CD14-positive monocyte (primary cell): Measurements from ENCODE around the gene HCN3. TPM values are rescaled to one million over a fixed set of nuclear protein-coding genes. Genes with fewer than 3 reads are reported as not detected.

Source experiments
- DNase-seq, 3 donors: peaks; one replicate each; pipeline ENCODE4 v3.0.0-alpha.2; 2011 to 2022
- H2AFZ ChIP-seq: 2 replicates; pipeline ENCODE4 v1.6.0; 2012; ENCODE audit warnings: mild to moderate bottlenecking, low read depth, low read length, inconsistent platforms; ENCODE audit not compliant: insufficient read depth, poor library complexity, severe bottlenecking
- H3K27ac ChIP-seq, 2 donors: 1 replicate in 1 of 2; 2 replicates in 1 of 2; pipeline ENCODE4 v1.5.1; 2012 to 2013; ENCODE audit warnings: low read length in 2 of 2, control low read depth in 1 of 2, inconsistent platforms in 1 of 2, low read depth in 1 of 2, mild to moderate bottlenecking in 1 of 2
- H3K27me3 ChIP-seq, 2 donors: one replicate each; pipeline versions ENCODE4 v1.6.0 to v1.6.1; 2011 to 2013; ENCODE audit warnings: low read length in 2 of 2; ENCODE audit not compliant: control insufficient read depth in 2 of 2, insufficient read depth in 2 of 2
- H3K36me3 ChIP-seq, 2 donors: replicated peaks in 1 of 2; 1 replicate in 1 of 2; 2 replicates in 1 of 2; pipeline versions ENCODE4 v1.5.1 to v1.6.1; 2012 to 2013; ENCODE audit warnings: low read length in 2 of 2, control low read depth in 1 of 2, inconsistent platforms in 1 of 2, mild to moderate bottlenecking in 1 of 2; ENCODE audit not compliant: insufficient read depth in 2 of 2, control insufficient read depth in 1 of 2
- H3K4me1 ChIP-seq, 2 donors: 1 replicate in 1 of 2; 2 replicates in 1 of 2; pipeline versions ENCODE4 v1.5.1 to v1.6.1; 2012 to 2013; ENCODE audit warnings: low read length in 2 of 2, control low read depth in 1 of 2, inconsistent platforms in 1 of 2, mild to moderate bottlenecking in 1 of 2, moderate library complexity in 1 of 2; ENCODE audit not compliant: insufficient read depth in 2 of 2, control insufficient read depth in 1 of 2
- H3K4me2 ChIP-seq: replicated peaks from 2 replicates; pipeline ENCODE3; 2012; ENCODE audit warnings: low read length, moderate library complexity, mild to moderate bottlenecking; ENCODE audit not compliant: poor library complexity, severe bottlenecking; ENCODE audit errors: extremely low read depth
- H3K4me3 ChIP-seq, 3 experiments: fragments of 200-600 bp in 1 of 3; sonication (generic) in 1 of 3; replicated peaks in 1 of 3; 1 replicate in 2 of 3; 2 replicates in 1 of 3; pipeline ENCODE4 v1.5.1; 2011 to 2013; ENCODE audit warnings: low read length in 3 of 3, mild to moderate bottlenecking in 3 of 3, control low read depth in 2 of 3, low read depth in 2 of 3, inconsistent platforms in 1 of 3, moderate library complexity in 1 of 3
- H3K79me2 ChIP-seq: 2 replicates; pipeline ENCODE4 v1.6.0; 2012; ENCODE audit warnings: mild to moderate bottlenecking, control low read depth, inconsistent platforms, low read length, moderate library complexity; ENCODE audit not compliant: insufficient read depth
- H3K9ac ChIP-seq: 2 replicates; pipeline ENCODE4 v1.6.0; 2017; ENCODE audit warnings: low read length, mild to moderate bottlenecking; ENCODE audit not compliant: insufficient read depth, poor library complexity, severe bottlenecking
- H3K9me3 ChIP-seq, 2 donors: replicated peaks in 1 of 2; 1 replicate in 1 of 2; 2 replicates in 1 of 2; pipeline versions ENCODE4 v1.5.1 to v1.6.1; 2012 to 2013; ENCODE audit warnings: low read length in 2 of 2, control low read depth in 1 of 2; ENCODE audit not compliant: control insufficient read depth in 1 of 2, insufficient read depth in 1 of 2
- H4K20me1 ChIP-seq: 2 replicates; pipeline ENCODE4 v1.6.0; 2012; ENCODE audit warnings: mild to moderate bottlenecking, low read length, control low read depth, moderate library complexity; ENCODE audit not compliant: insufficient read depth
- H3K27ac Mint-ChIP-seq, 7 donors: one replicate each; pipeline ENCODE4 v1.8.0; 2020; ENCODE audit warnings: mild to moderate bottlenecking in 7 of 7, mixed read lengths in 7 of 7, moderate library complexity in 6 of 7, inconsistent platforms in 2 of 7
- H3K27me3 Mint-ChIP-seq, 3 donors: one replicate each; pipeline ENCODE4 v1.8.0; 2021 to 2022; ENCODE audit warnings: low read depth in 3 of 3, mild to moderate bottlenecking in 3 of 3, mixed read lengths in 3 of 3, moderate library complexity in 3 of 3, inconsistent platforms in 1 of 3
- H3K36me3 Mint-ChIP-seq, 2 donors: one replicate each; pipeline ENCODE4 v1.8.0; 2020; ENCODE audit warnings: mixed read lengths in 2 of 2, inconsistent platforms in 1 of 2, mild to moderate bottlenecking in 1 of 2
- H3K4me1 Mint-ChIP-seq: one replicate; pipeline ENCODE4 v1.8.0; 2020; ENCODE audit warnings: mild to moderate bottlenecking, mixed read lengths
- H3K4me3 Mint-ChIP-seq, 2 donors: one replicate each; pipeline ENCODE4 v1.8.0; 2020; ENCODE audit warnings: mild to moderate bottlenecking in 2 of 2, mixed read lengths in 2 of 2, moderate library complexity in 1 of 2
- H3K9me3 Mint-ChIP-seq, 7 donors: one replicate each; pipeline ENCODE4 v1.8.0; 2020 to 2022; ENCODE audit warnings: mixed read lengths in 7 of 7, mild to moderate bottlenecking in 6 of 7, moderate library complexity in 6 of 7, inconsistent platforms in 2 of 7
- WGBS: methylation state at CpG from one replicate; pipeline ENCODE4 v1.1.5; 2013; ENCODE audit warnings: missing lambda C conversion rate; ENCODE audit not compliant: insufficient coverage; 5-methylcytosine and 5-hydroxymethylcytosine counted together
- intact Hi-C, 2 donors: fragments of 100-400 bp; cut with micrococcal nuclease; formaldehyde crosslinking; loops; one replicate each; pipeline versions ENCODE4 v1.15.0 to v1.15.1; 2023
- polyA plus RNA-seq, 3 donors: library from polyadenylated mRNA; depleted of rRNA in 1 of 3; unstranded in 2 of 3; stranded (reverse) in 1 of 3; fragments of 300-500 nt in 2 of 3; fragments of >200 nt in 1 of 3; fragmentation: Illumina TruSeq in 2 of 3; gene quantifications; 1 replicate in 2 of 3; 2 replicates in 1 of 3; pipeline ENCODE4 v1.2.3, GENCODE V29; 2012 to 2021
- TF ChIP-seq, protein P1 (sequence below): fragments of 200-600 bp; IDR thresholded peaks from one replicate; pipeline ENCODE4 v1.8.0; 2022; ENCODE audit warnings: antibody characterized with exemption, mild to moderate bottlenecking

HCN3 gene
- polyA plus RNA-seq, 3 donors: 0.15 to 2.3 TPM; not detected in 1

DNA sequence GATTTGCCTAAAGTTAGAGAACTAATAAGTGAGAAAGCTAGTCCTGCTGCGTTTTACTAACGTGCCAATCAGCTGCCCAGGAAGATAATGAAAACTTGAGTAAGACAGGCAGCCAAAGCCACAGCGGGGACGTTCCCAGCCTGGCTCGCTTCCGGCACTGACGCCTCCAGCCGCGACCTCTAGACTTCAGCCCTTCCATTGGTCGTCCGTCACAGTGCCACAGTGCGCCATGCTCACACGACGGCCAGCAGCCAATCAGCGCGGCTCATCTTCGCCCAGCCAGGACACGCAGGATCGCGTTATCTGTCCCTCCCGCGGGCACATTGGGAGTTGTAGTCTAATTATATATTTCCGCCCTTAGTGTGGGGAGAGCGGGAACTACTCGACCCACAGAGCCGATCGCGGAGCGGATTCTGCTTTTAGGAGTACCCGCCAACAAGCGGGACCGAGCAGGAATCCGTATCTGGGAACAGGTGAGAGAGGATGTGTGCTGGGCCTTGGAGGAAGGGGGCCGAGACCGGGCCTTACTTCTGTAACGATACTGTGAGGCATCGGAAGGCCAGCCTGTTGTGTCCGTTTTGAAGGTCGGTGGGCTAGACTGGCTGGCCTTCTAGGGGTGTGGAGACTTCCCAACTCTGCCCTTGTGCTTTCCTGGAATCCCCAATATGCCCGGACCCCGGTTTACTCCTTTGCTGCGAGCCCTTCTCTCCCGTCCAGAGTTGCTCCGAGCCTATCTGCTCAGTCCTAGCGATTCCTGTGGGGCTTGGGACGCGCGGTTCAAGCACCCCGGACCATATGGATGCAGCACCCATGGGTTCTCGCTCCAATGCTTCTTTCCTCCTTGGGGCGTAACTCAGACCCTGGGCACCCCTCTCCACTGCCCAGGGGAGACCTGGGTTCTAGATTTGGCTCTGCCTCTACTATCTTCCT is 31.5 kb downstream of the HCN3 start, which contains the start of gene FDPS:
FDPS (plus strand) TSS at position 374 of the 930 bp plus-strand sequence. CDS start 924 bp downstream, outside the sequence.
- peak within 1 kb of the TSS; percentile 68 to 92 (median 83) for H3K4me3 ChIP-seq
- Mint-ChIP-seq H3K27me3 (peaks cover 2 to 6% (median 2%) of the 10 kb centered on the region in 3 donors), H3K36me3 (peaks cover 13 to 31% of the 10 kb centered on the region in 2 donors), H3K9me3 (no peaks in the 10 kb centered on the region), H3K4me3 (peak within 1 kb of the TSS; percentile 95 to 97), H3K4me1 (peaks cover 31% of the 10 kb centered on the region), H3K27ac (peak within 1 kb of the TSS; percentile 96 to 99 (median 98))
- H3K4me1 ChIP-seq: peaks cover 19 to 23% of the 10 kb centered on the region in 2 donors
- DNase-seq: peak; percentile 99
- intact Hi-C loops: loop anchor here (2.0 to 5.0 kb wide), 3 partner anchors 14 to 101 kb away; partner anchors contain the start of genes MTX1 (in 1 of the 2), SCAMP3 (in 1 of the 2) and THBS3 (in 1 of the 2)
- H3K4me2 ChIP-seq: peak within 1 kb of the TSS; percentile 89
- peaks cover 35% of the 10 kb centered on the region for H3K79me2 ChIP-seq
- H3K27me3 ChIP-seq: no peaks in the 10 kb centered on the region
- peaks cover 0 to 14% of the 10 kb centered on the region in 2 donors for H3K36me3 ChIP-seq
- TF ChIP-seq, protein P1, sequence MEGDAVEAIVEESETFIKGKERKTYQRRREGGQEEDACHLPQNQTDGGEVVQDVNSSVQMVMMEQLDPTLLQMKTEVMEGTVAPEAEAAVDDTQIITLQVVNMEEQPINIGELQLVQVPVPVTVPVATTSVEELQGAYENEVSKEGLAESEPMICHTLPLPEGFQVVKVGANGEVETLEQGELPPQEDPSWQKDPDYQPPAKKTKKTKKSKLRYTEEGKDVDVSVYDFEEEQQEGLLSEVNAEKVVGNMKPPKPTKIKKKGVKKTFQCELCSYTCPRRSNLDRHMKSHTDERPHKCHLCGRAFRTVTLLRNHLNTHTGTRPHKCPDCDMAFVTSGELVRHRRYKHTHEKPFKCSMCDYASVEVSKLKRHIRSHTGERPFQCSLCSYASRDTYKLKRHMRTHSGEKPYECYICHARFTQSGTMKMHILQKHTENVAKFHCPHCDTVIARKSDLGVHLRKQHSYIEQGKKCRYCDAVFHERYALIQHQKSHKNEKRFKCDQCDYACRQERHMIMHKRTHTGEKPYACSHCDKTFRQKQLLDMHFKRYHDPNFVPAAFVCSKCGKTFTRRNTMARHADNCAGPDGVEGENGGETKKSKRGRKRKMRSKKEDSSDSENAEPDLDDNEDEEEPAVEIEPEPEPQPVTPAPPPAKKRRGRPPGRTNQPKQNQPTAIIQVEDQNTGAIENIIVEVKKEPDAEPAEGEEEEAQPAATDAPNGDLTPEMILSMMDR: no peak
- no peaks in the 10 kb centered on the region for H3K9me3 ChIP-seq
- peak within 1 kb of the TSS; percentile 83 for H3K9ac ChIP-seq
- under 1% methylated on average over 49 of the region's 51 CpGs for WGBS
- H3K27ac ChIP-seq: peak within 1 kb of the TSS; percentile 83 to 88
- H2AFZ ChIP-seq: peak within 1 kb of the TSS; percentile 91
- H4K20me1 ChIP-seq: no peaks in the 10 kb centered on the region

DNA sequence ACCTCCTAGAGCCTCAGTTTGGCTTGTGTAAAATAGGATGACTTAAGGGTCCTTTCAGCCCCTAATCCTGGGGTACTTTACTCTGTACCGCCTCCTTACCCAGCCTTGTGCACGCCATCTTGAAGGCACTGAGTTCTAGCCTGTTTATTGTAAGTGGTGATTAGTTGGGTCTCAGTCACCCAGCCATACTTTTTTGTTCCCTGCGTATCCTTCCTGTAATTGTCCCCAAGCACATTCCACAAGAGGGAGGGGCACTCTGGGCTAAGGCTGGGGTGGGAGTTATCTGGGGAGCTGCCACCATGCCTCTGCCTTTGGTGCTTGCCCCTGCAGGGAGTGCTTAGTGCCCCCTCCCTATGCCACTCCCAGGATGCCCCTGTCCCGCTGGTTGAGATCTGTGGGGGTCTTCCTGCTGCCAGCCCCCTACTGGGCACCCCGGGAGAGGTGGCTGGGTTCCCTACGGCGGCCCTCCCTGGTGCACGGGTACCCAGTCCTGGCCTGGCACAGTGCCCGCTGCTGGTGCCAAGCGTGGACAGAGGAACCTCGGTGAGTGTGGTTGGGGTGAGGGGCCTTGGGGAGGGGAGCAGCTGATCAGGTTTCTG is 32.3 kb downstream of the HCN3 start:
- intact Hi-C loops: loop anchor here (2.0 to 5.0 kb wide), 3 partner anchors 13 to 102 kb away; partner anchors contain the start of genes MTX1 (in 1 of the 2), SCAMP3 (in 1 of the 2) and THBS3 (in 1 of the 2)

More for the DNA sequence above, 32.3 kb downstream of the HCN3 start:
- H3K27me3 Mint-ChIP-seq: peaks cover 0 to 6% (median 2%) of the 10 kb centered on the region in 3 donors
- TF ChIP-seq, protein P1: no peak
- Histone ChIP-seq H3K79me2 (peaks cover 35% of the 10 kb centered on the region), H3K36me3 (peaks cover 2 to 20% of the 10 kb centered on the region in 2 donors), H3K27me3 (no peaks in the 10 kb centered on the region), H4K20me1 (no peaks in the 10 kb centered on the region), H3K4me1 (peaks cover 19 to 23% of the 10 kb centered on the region in 2 donors), H3K4me3 (peak overlapping the region; percentile 68 to 92 (median 83)), H2AFZ (peak overlapping the region; percentile 91), H3K27ac (peak overlapping the region; percentile 83 to 88), H3K9ac (peak overlapping the region; percentile 83), H3K4me2 (peak overlapping the region; percentile 89), H3K9me3 (no peaks in the 10 kb centered on the region)
- H3K4me3 Mint-ChIP-seq: peak overlapping the region; percentile 95 to 97
- peaks cover 31% of the 10 kb centered on the region for H3K4me1 Mint-ChIP-seq
- 10% methylated on average over 8 of the region's 11 CpGs for WGBS
- H3K27ac Mint-ChIP-seq: peak overlapping the region; percentile 96 to 99 (median 97)
- no peaks in the 10 kb centered on the region for H3K9me3 Mint-ChIP-seq
- peaks cover 15 to 37% of the 10 kb centered on the region in 2 donors for H3K36me3 Mint-ChIP-seq
- DNase-seq: no peak
